Adrenal gland (tissue), 5 donors: ENCODE measurements around the gene ZC2HC1C.

Source experiments
- POLR2A ChIP-seq, 2 donors: fragments of 450-650 bp; IDR thresholded peaks; one replicate each; pipeline ENCODE4 v1.6.1; 2017; ENCODE audit warnings: antibody characterized with exemption in 2 of 2, mild to moderate bottlenecking in 2 of 2, moderate library complexity in 1 of 2
- TF ChIP-seq, protein P1 (sequence below), 6 experiments: fragments of 450-650 bp in 4 of 6; fragments of 200-600 bp in 2 of 6; sonication (generic) in 1 of 6; IDR thresholded peaks; 1 replicate in 5 of 6; 2 replicates in 1 of 6; pipeline versions ENCODE4 v1.5.1 to v1.8.0; 2016 to 2021; ENCODE audit warnings: antibody characterized with exemption in 6 of 6, mild to moderate bottlenecking in 2 of 6, moderate library complexity in 1 of 6
- donor health status: DM: no; HTN: no; CAD: no.

DNA sequence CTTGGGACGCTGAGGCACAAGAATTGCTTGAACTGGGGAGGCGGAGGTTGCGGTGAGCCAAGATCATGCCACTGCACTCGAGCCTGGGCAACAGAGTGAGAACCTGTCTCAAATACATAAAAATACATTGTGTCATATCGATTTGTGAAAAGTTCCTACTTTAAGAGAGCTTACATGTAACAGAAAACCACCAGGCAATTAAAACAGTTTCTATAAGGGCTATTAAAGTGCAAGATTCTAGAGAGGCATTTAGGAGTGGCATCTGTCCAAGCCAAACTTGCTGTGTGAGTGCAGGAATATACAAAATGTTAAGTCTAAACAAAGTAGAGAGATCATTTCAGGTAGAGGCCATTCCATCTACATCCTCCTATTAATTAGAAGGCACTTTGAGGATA, 59.2 kb downstream of the ZC2HC1C start:
- TF ChIP-seq POLR2A (IDR thresholded peaks at IDR 0.05): no peak
- TF ChIP-seq, protein P1, sequence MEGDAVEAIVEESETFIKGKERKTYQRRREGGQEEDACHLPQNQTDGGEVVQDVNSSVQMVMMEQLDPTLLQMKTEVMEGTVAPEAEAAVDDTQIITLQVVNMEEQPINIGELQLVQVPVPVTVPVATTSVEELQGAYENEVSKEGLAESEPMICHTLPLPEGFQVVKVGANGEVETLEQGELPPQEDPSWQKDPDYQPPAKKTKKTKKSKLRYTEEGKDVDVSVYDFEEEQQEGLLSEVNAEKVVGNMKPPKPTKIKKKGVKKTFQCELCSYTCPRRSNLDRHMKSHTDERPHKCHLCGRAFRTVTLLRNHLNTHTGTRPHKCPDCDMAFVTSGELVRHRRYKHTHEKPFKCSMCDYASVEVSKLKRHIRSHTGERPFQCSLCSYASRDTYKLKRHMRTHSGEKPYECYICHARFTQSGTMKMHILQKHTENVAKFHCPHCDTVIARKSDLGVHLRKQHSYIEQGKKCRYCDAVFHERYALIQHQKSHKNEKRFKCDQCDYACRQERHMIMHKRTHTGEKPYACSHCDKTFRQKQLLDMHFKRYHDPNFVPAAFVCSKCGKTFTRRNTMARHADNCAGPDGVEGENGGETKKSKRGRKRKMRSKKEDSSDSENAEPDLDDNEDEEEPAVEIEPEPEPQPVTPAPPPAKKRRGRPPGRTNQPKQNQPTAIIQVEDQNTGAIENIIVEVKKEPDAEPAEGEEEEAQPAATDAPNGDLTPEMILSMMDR (IDR thresholded peaks at IDR 0.05): no peak
